Measurements from ENCODE around the gene MRPS34. TPM values are rescaled to one million over a fixed set of nuclear protein-coding genes. Genes with fewer than 3 reads are reported as not detected.

The MRPS34 gene
- total RNA-seq, 4 donors from 2014 or later: 102 to 253 (median 121) TPM

DNA sequence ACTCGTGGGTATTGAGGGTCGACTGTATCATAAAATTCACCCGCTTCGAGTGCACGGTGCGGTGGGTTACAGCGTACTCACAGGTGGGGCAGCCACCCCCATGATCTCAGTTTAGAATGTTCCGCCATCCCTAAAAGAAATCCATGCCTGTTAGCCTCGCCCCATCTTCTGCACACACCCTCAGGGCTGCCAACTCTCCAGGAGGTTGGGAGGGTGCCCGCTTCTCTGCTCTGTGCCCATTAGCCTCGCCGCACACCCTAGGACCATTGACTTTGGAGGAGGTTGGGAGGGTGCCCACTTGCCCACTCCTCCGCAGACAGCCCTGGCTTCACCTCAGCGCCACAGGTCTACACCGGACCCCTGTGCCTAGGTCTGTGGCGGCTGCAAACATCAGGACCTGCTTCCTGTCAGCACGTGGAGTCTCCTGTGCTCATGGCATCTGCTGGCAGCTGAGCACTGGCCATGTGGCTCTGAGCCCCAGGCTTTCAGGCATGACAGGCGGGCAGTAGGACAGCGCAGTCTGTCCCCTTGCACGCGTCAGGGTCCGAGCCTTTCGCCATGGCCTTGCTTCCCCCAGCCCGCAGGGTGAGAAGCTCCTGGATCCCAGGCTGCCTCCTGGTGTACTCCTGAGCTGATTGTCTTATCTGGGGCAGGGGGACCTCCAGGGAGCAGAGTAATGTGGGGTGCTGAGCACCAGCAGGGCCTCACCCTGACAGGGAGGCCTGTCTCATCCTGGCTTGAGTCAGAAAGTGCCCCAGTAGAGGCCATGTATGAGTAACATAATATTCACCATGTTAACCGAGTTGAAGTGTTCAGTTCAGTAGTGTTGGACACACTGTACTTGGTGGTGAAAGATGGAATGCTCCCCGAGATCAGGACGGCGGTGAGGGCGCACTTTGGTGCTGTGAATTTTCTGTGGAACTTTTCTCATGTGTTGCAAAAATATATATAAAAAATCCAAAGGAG lies 23.5 kb downstream of the MRPS34 start:
- WGBS, 2 donors (ENCODE audit: low coverage in 1 of 2): 95 to 100% methylated on average over 6 to 29 of the region's 29 CpGs

GRCh38 chr16:1747934-1748333 lies 25.0 kb downstream of the MRPS34 start:
- 97% methylated on average over 7 of the region's 11 CpGs; no CpG with 5 or more reads in 1 of the 2 donors for WGBS, 2 donors (ENCODE audit: low coverage in 1 of 2)
- H3K4me3 ChIP-seq: no peak overlapping the region
- TF ChIP-seq EP300 (IDR thresholded peaks at IDR 0.05; ENCODE audit: low read depth) (no peak), POLR2AphosphoS5 (IDR thresholded peaks at IDR 0.05) (no peak), POLR2A (IDR thresholded peaks at IDR 0.05) (no peak), CTCF (IDR thresholded peaks at IDR 0.05) (no peak)
- no peaks in the 10 kb centered on the region for H3K9me3 ChIP-seq
- peaks cover 0 to 30% (median 13%) of the 10 kb centered on the region in 4 donors for H3K36me3 ChIP-seq
- H3K27me3 ChIP-seq: no peaks in the 10 kb centered on the region
- no peak overlapping the region for H3K27ac ChIP-seq
- no peaks in the 10 kb centered on the region for H3K4me1 ChIP-seq
- in situ Hi-C loops (cut with MboI; ENCODE audit: low pct_ligation_motif_present in 1 of 4, low pct_unique_long_range_greater_than_20kb in 1 of 4, low sequenced_read_pairs in 3 of 4) (no loop called here), intact Hi-C loops (cut with DNase I; ENCODE audit: low total_unique reads) (no loop called here)
- DNase-seq: no peak

More for the DNA sequence above, 23.5 kb downstream of the MRPS34 start:
- in situ Hi-C loops (cut with MboI; ENCODE audit: low pct_ligation_motif_present in 1 of 4, low pct_unique_long_range_greater_than_20kb in 1 of 4, low sequenced_read_pairs in 3 of 4): no loop called here
- no peaks in the 10 kb centered on the region for H3K27me3 ChIP-seq
- intact Hi-C loops (cut with DNase I; ENCODE audit: low total_unique reads): no loop called here
- DNase-seq: no peak
- no peak for TF ChIP-seq CTCF (IDR thresholded peaks at IDR 0.05)
- no peak for TF ChIP-seq POLR2A (IDR thresholded peaks at IDR 0.05)
- TF ChIP-seq EP300 (IDR thresholded peaks at IDR 0.05; ENCODE audit: low read depth): no peak
- TF ChIP-seq POLR2AphosphoS5 (IDR thresholded peaks at IDR 0.05): no peak
- H3K4me3 ChIP-seq: no peak overlapping the region
- no peak overlapping the region for H3K27ac ChIP-seq
- H3K9me3 ChIP-seq: no peaks in the 10 kb centered on the region
- no peaks in the 10 kb centered on the region for H3K4me1 ChIP-seq
- peaks cover 0 to 24% (median 12%) of the 10 kb centered on the region in 4 donors for H3K36me3 ChIP-seq

GRCh38 chr16:1746693-1747195 lies 26.2 kb downstream of the MRPS34 start:
- no peaks in the 10 kb centered on the region for H3K27me3 ChIP-seq
- H3K4me1 ChIP-seq: no peaks in the 10 kb centered on the region
- WGBS, 2 donors (ENCODE audit: low coverage in 1 of 2): 95% methylated on average over 26 of the region's 31 CpGs; no CpG with 5 or more reads in 1 of the 2 donors
- TF ChIP-seq EP300 (IDR thresholded peaks at IDR 0.05; ENCODE audit: low read depth) (no peak), POLR2A (IDR thresholded peaks at IDR 0.05) (no peak), POLR2AphosphoS5 (IDR thresholded peaks at IDR 0.05) (no peak), CTCF (IDR thresholded peaks at IDR 0.05) (no peak)
- no peak overlapping the region for H3K4me3 ChIP-seq
- DNase-seq: no peak
- H3K9me3 ChIP-seq: no peaks in the 10 kb centered on the region
- H3K36me3 ChIP-seq: peaks cover 0 to 27% (median 7%) of the 10 kb centered on the region in 4 donors
- no peak overlapping the region for H3K27ac ChIP-seq
- in situ Hi-C loops (cut with MboI; ENCODE audit: low pct_ligation_motif_present in 1 of 4, low pct_unique_long_range_greater_than_20kb in 1 of 4, low sequenced_read_pairs in 3 of 4) (no loop called here), intact Hi-C loops (cut with DNase I; ENCODE audit: low total_unique reads) (no loop called here)

GRCh38 chr16:1745900-1746692 lies 26.8 kb downstream of the MRPS34 start:
- in situ Hi-C loops (cut with MboI; ENCODE audit: low pct_ligation_motif_present in 1 of 4, low pct_unique_long_range_greater_than_20kb in 1 of 4, low sequenced_read_pairs in 3 of 4) (no loop called here), intact Hi-C loops (cut with DNase I; ENCODE audit: low total_unique reads) (no loop called here)
- Histone ChIP-seq H3K27ac (no peak overlapping the region), H3K27me3 (no peaks in the 10 kb centered on the region), H3K36me3 (peaks cover 0 to 27% (median 4%) of the 10 kb centered on the region in 4 donors), H3K4me3 (no peak overlapping the region), H3K4me1 (no peaks in the 10 kb centered on the region), H3K9me3 (no peaks in the 10 kb centered on the region)
- no peak for TF ChIP-seq EP300 (IDR thresholded peaks at IDR 0.05; ENCODE audit: low read depth)
- no peak for TF ChIP-seq POLR2AphosphoS5 (IDR thresholded peaks at IDR 0.05)
- TF ChIP-seq CTCF (IDR thresholded peaks at IDR 0.05): no peak
- TF ChIP-seq POLR2A (IDR thresholded peaks at IDR 0.05): no peak
- no peak for DNase-seq
- 92% methylated on average over 22 of the region's 29 CpGs; no CpG with 5 or more reads in 1 of the 2 donors for WGBS, 2 donors (ENCODE audit: low coverage in 1 of 2)

All from transverse colon (tissue), 4 donors.